Small intestine (tissue), 7 donors: ENCODE data around the gene RASSF3. TPM values are rescaled to one million over a fixed set of nuclear protein-coding genes. Genes with fewer than 3 reads are reported as not detected.

Source experiments
- DNase-seq, 2 donors: peaks; one replicate each; pipeline versions ENCODE4 v3.0.0 to v3.0.0-alpha.2; 2013
- FAIRE-seq: peaks from 2 replicates; lab custom pipeline; 2012; peaks lifted over from hg19 to GRCh38; lab: Jason Lieb, UNC
- H3K27ac ChIP-seq, 3 donors: one replicate each; pipeline ENCODE4 v1.5.1; 2013; ENCODE audit warnings: low read length in 2 of 3, mild to moderate bottlenecking in 2 of 3, control low read depth in 1 of 3, inconsistent platforms in 1 of 3, low read depth in 1 of 3, moderate library complexity in 1 of 3
- H3K27me3 ChIP-seq, 3 donors: one replicate each; pipeline ENCODE4 v1.6.1; 2013; ENCODE audit warnings: low read length in 3 of 3, inconsistent platforms in 1 of 3; ENCODE audit not compliant: control insufficient read depth in 3 of 3, insufficient read depth in 3 of 3
- H3K36me3 ChIP-seq, 3 donors: one replicate each; pipeline ENCODE4 v1.6.1; 2013; ENCODE audit warnings: low read length in 3 of 3, inconsistent platforms in 1 of 3, low read depth in 1 of 3, mild to moderate bottlenecking in 1 of 3, moderate library complexity in 1 of 3; ENCODE audit not compliant: control insufficient read depth in 3 of 3, insufficient read depth in 2 of 3
- H3K4me1 ChIP-seq, 3 donors: one replicate each; pipeline ENCODE4 v1.6.1; 2013; ENCODE audit warnings: low read length in 2 of 3, inconsistent platforms in 1 of 3, low read depth in 1 of 3, mild to moderate bottlenecking in 1 of 3, moderate library complexity in 1 of 3; ENCODE audit not compliant: control insufficient read depth in 3 of 3, insufficient read depth in 2 of 3
- H3K4me3 ChIP-seq, 3 donors: one replicate each; pipeline ENCODE4 v1.5.1; 2013; ENCODE audit warnings: low read length in 3 of 3, control low read depth in 1 of 3, inconsistent platforms in 1 of 3, low read depth in 1 of 3, mild to moderate bottlenecking in 1 of 3, moderate library complexity in 1 of 3
- H3K9me3 ChIP-seq, 2 donors: one replicate each; pipeline ENCODE4 v1.6.1; 2013; ENCODE audit warnings: low read depth in 1 of 2, low read length in 1 of 2; ENCODE audit not compliant: control insufficient read depth in 2 of 2, insufficient read depth in 1 of 2
- WGBS, 3 donors: extraction: QIAGEN DNeasy Blood & Tissue Kit; methylation state at CpG; one replicate each; pipeline ENCODE4 v1.1.7; 2013; 5-methylcytosine and 5-hydroxymethylcytosine counted together
- polyA plus RNA-seq, 4 donors: library from polyadenylated mRNA; stranded (reverse) in 3 of 4; unstranded in 1 of 4; fragments of 200-250 nt in 3 of 4; fragments of 120-200 nt in 1 of 4; gene quantifications; one replicate each; pipeline versions ENCODE4 v1.2.1 to v1.2.3, GENCODE V29; 2013
- donor health status: healthy with polysubstance abuse.
- donor health status: control.
- donor health status: control.
- donor health status: Bipolar disorder and iron deficiency.
- donor health status: healthy.

The RASSF3 gene
- polyA plus RNA-seq, 4 donors = 14.9 to 23.3 (median 21.9) TPM

DNA sequence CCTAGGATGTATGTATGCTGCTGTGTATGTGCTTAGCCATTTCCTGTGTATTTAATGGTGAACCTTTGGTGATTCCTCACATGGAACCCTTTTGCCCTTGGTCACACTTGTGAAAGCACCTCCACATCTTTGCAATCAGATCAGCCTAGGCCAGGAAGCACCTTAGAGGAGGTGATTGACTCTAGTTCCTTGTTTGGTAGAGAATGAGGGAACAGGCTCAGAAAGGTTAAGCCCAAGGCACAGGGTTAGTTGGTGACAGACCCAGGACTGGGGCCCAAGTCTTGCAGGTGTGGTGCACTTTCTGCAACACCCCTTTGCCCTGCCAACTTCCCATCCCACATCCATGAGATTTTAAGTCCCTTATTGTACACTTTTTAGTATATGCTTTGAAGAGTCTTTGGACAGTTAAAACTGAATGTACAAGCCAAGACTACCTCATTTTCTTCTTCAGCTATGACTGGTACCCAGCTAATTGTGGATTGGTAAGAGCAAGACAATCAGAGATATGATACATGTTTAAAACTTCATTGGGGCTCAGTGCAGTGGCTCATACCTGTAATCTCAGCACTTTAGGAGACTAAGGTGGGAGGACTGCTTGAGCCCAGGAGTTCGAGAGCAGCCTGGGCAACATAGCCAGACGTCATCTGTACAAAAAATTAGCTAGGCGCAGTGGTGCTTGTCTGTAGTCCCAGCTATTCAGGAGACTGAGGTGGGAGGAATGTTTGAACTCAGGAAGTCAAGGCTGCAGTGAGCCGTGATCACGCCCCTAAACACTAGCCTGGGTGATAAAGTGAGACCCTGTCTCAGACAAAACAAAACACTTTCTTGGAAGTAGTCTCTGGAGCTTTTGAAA is 71.1 kb downstream of the RASSF3 start:
- H3K27ac ChIP-seq = peak overlapping the region in 2 of 3 donors; percentile 14 to 50
- peaks cover 0 to 15% (median 5%) of the 10 kb centered on the region in 3 donors for H3K36me3 ChIP-seq
- no peak overlapping the region for H3K4me3 ChIP-seq
- H3K4me1 ChIP-seq = peaks cover 8 to 35% (median 22%) of the 10 kb centered on the region in 3 donors
- FAIRE-seq = no peak
- no peaks in the 10 kb centered on the region for H3K27me3 ChIP-seq
- no peaks in the 10 kb centered on the region for H3K9me3 ChIP-seq
- WGBS, 3 donors = 80 to 99% (median 87%) methylated on average over 5 of the region's 5 CpGs
- DNase-seq = no peak

DNA sequence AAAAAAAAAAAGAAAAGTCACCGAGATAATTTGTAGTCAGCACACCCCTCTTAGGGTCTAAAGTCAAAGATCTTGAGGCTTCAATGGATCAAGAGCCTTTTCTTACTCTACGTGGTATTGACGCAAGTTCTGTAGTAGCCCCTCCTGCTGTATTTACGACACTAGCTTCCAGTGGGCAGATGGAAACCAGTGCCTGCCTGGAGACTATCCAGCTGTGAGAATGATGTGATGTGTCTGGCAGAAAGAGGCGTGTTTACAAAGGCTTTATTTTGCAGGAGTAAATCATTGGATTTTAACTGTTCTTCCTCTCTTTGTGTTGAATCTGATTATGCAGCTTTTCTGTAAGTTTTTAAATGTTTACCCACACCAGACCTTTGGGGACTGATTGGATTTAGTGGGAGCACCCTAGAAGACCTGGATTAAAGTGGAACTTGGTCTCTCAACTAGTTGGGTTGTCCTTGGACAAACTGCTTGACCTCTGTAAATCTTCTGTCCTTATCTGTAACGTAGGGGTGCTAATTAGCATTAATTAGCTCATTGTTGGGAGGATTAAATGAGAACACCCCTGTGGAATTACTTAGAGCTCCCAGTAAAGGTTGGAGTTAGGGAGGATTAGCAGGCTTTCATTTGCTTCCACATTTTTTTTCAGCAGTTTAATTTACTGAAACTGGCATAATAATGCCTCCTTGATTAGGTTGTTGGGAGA is 72.4 kb downstream of the RASSF3 start:
- DNase-seq = peak in 1 of 2 donors; percentile 56
- Histone ChIP-seq H3K9me3 (no peaks in the 10 kb centered on the region), H3K4me3 (no peak overlapping the region), H3K4me1 (peaks cover 8 to 35% (median 21%) of the 10 kb centered on the region in 3 donors), H3K36me3 (peaks cover 0 to 23% (median 6%) of the 10 kb centered on the region in 3 donors), H3K27ac (peak overlapping the region in 1 of 3 donors; percentile 46), H3K27me3 (no peaks in the 10 kb centered on the region)
- no peak for FAIRE-seq
- 51 to 61% (median 59%) methylated on average over 6 of the region's 6 CpGs for WGBS, 3 donors

DNA sequence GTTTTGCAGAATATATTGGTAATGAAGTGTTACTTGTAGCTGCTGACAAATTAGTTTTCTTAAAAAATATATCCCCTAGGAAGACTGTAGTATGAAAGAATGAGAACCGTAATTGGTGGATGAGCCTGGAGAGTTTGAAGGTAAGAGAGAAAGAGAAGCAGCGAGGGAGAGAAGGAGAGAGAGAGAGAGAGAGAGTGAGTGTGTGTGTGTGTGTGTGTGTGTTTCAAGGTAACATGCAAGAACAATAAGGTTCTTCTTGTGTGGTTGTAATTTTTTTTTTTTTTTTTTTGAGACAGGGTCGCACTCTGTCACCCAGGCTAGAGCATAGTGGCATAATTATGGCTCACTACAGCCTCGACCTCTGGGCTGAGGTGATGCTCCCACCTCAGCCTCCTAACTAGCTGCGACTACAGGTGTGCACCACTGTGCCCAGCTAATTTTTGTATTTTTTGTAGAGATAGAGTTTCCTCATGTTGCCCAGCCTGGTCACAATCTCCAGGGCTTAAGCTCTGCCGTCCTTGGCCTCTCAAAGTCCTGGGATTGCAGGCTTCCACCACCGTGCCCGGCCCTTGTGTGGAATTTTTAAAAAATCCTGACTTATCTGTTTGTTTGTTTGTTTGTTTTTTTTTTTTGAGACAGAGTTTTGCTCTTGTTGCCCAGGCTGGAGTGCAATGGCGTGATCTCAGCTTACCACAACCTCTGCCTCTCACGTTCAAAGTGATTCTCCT is 73.7 kb downstream of the RASSF3 start:
- Histone ChIP-seq H3K9me3 (no peaks in the 10 kb centered on the region), H3K36me3 (peaks cover 0 to 32% (median 6%) of the 10 kb centered on the region in 3 donors), H3K27me3 (no peaks in the 10 kb centered on the region), H3K4me1 (peaks cover 8 to 35% (median 19%) of the 10 kb centered on the region in 3 donors), H3K27ac (peak overlapping the region in 1 of 3 donors; percentile 50), H3K4me3 (no peak overlapping the region)
- 84 to 92% (median 91%) methylated on average over 9 to 10 of the region's 10 CpGs for WGBS, 3 donors
- FAIRE-seq = no peak
- no peak for DNase-seq

GRCh38 chr12:64685050-64685449 is 74.8 kb downstream of the RASSF3 start:
- DNase-seq (no peak), FAIRE-seq (no peak)
- 86 to 99% (median 90%) methylated on average over 6 of the region's 6 CpGs for WGBS, 3 donors
- peaks cover 0 to 32% (median 8%) of the 10 kb centered on the region in 3 donors for H3K36me3 ChIP-seq
- peak overlapping the region in 1 of 3 donors; percentile 30 for H3K27ac ChIP-seq
- peaks cover 8 to 27% (median 19%) of the 10 kb centered on the region in 3 donors for H3K4me1 ChIP-seq
- H3K4me3 ChIP-seq = no peak overlapping the region
- no peaks in the 10 kb centered on the region for H3K27me3 ChIP-seq
- no peaks in the 10 kb centered on the region for H3K9me3 ChIP-seq

- no peak for DNase-seq
- no peak for FAIRE-seq
- H3K36me3 ChIP-seq = peaks cover 0 to 36% (median 8%) of the 10 kb centered on the region in 3 donors
- no peaks in the 10 kb centered on the region for H3K27me3 ChIP-seq
- H3K27ac ChIP-seq = peak overlapping the region in 1 of 3 donors; percentile 48
- 95 to 98% (median 96%) methylated on average over 14 to 15 of the region's 15 CpGs for WGBS, 3 donors
- peaks cover 8 to 22% (median 14%) of the 10 kb centered on the region in 3 donors for H3K4me1 ChIP-seq
- no peaks in the 10 kb centered on the region for H3K9me3 ChIP-seq
- no peak overlapping the region for H3K4me3 ChIP-seq
Observed at GRCh38 chr12:64685605-64686004, 75.3 kb downstream of the RASSF3 start.

DNA sequence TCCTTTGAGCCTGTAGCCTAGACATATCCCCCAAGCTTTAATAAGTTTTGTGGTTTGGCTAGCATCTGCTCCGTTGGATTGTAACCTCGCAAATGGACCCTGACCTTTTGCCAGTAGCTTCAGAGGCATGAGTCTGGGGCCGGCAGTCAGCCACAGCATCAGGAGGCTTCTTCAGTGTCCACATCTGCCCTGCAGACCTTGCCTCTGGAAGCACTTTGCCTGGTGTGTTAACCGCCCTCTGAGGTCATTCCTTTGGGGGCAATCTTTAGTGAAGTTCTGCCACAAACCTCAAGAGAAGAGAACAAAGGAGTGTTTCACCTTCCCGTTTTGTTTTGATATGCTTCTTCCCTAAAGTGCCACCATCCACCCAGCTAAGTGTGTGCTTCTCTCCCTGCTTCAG is 77.5 kb downstream of the RASSF3 start:
- peak overlapping the region in 1 of 3 donors; percentile 15 for H3K27ac ChIP-seq
- H3K36me3 ChIP-seq = peaks cover 0 to 40% (median 8%) of the 10 kb centered on the region in 3 donors
- peaks cover 2 to 11% (median 8%) of the 10 kb centered on the region in 3 donors for H3K4me1 ChIP-seq
- 42 to 46% (median 43%) methylated on average over 5 of the region's 5 CpGs for WGBS, 3 donors
- no peaks in the 10 kb centered on the region for H3K9me3 ChIP-seq
- no peaks in the 10 kb centered on the region for H3K27me3 ChIP-seq
- no peak overlapping the region for H3K4me3 ChIP-seq
- FAIRE-seq = no peak
- DNase-seq = no peak

DNA sequence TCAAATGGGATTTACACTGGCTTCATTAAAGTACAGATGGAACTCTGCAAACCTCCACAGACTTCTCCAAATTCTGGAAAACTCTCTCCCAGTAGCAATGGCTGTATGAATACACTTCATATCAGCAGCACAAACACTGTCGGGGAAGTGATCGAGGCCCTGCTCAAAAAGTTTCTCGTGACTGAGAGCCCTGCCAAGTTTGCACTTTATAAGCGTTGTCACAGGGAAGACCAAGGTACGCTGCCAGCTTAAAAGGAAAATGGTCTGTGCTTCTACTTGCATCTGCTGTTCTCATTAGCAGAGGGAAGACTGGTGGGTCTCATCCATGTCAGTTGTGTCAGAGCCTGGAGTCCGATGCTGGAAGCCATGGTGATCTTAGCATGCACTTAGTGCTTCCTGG is 77.9 kb downstream of the RASSF3 start:
- Histone ChIP-seq H3K4me3 (no peak overlapping the region), H3K27ac (peak overlapping the region in 1 of 3 donors; percentile 5), H3K36me3 (peaks cover 0 to 42% (median 8%) of the 10 kb centered on the region in 3 donors), H3K27me3 (no peaks in the 10 kb centered on the region), H3K4me1 (peaks cover 1 to 7% (median 5%) of the 10 kb centered on the region in 3 donors), H3K9me3 (no peaks in the 10 kb centered on the region)
- no peak for FAIRE-seq
- no peak for DNase-seq
- 70 to 80% (median 72%) methylated on average over 6 of the region's 6 CpGs for WGBS, 3 donors

DNA sequence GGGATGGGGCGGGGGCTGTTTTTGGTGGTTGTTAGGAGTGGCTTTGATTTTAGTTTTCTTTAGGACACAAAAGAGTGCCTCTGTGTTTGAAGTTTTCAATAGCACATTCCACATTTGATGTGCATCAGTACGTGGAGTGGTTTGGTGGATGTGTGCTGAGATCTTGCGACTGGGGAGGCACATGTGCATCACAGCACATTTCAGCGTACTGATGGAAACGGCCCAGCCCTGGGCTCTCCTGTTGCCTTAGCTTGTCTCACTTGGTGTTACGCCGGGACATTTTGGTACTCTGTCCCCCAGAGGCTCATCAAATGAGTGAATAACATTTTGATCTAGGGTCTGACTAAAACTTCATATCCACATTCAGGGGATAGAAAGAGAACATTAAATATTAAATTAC is 78.4 kb downstream of the RASSF3 start:
- H3K4me3 ChIP-seq = no peak overlapping the region
- H3K27me3 ChIP-seq = no peaks in the 10 kb centered on the region
- H3K27ac ChIP-seq = peak overlapping the region in 1 of 3 donors; percentile 5
- no peaks in the 10 kb centered on the region for H3K9me3 ChIP-seq
- WGBS, 3 donors = 90 to 92% (median 91%) methylated on average over 7 of the region's 7 CpGs
- DNase-seq (no peak), FAIRE-seq (no peak)
- peaks cover 0 to 3% (median 3%) of the 10 kb centered on the region in 3 donors for H3K4me1 ChIP-seq
- peaks cover 0 to 47% (median 8%) of the 10 kb centered on the region in 3 donors for H3K36me3 ChIP-seq
